ENCODE results near the gene ALPL.

The ALPL gene

GRCh38 chr1:21584096-21584495 lies 74.9 kb downstream of the ALPL start:
- DNase-seq, result no peak

GRCh38 chr1:21585037-21585436 lies 75.8 kb downstream of the ALPL start:
- DNase-seq, result no peak

DNA sequence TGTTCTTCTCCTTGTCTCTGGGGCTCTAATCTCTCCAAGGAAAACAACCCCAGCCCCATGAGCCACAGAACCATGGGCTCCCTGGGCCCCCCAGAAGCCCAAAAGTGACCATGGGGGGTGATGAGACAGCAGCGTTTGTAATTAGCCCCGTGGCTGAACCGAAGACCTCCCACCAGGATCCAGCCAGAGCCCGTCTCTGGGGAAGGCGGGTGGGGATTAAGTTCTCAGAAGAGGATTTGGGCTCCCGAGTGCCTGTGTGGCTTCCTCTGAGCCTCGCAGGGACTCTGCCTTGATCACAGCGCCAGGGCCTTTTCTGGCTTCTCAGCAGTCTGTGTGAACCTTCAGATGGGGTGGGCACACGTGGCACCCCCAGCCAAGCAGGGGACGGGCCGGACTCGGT lies 77.0 kb downstream of the ALPL start:
- DNase-seq, result no peak

DNA sequence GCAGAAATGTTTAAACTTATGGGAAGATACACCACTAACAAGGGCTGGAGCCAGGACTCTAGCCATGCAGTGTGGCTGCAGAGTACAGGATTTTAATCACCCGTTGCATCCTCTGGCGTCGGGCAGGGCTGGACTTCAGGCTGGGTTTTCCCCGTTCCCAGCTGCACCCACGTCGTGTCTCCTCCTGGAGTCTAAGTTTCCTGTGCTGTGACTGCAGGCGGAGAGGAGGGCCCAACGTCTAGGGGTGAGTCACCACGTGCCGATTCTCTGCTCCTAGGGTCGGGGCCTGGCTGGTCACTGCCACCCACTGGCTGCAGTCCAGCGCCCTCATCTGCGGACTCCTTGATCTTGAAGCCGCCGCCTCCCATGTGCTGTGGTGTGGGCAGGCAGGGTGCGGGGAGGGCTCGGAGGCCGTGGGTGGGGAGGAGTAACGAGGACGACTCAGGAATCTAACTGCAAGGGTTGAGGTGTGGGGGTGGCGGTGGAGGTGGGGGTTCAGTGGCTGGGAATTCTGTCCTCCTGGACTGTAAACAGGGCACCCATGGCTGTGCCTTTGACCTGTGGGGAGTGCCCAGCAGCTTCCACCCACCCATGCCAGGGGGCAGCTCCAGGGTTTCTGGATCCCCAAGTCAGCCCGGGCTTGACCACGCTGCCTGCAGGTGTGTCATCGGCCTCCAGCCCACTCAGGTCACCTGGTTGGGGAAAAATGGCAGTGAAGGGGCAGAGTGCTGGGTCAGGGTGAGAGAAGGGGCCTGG lies 77.8 kb downstream of the ALPL start:
- DNase-seq, result no peak

DNA sequence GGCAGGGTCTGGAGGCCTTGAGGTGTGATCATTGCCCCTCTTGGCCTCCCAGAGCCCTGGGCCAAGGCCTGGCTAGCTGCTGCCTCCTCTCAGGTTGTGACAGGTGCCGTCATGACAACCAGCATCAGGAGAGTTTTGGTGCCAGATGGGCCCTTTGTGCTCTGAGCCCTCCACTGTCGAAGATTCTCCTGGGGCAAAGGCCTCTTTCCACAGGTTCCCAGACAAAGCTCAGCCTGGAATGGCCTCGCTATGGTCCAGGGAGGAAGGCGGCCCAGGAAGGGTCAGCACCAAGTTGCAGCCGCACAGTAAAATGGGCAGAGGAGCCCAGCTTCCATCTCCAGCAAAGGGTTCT lies 78.4 kb downstream of the ALPL start:
- no peak for DNase-seq

DNA sequence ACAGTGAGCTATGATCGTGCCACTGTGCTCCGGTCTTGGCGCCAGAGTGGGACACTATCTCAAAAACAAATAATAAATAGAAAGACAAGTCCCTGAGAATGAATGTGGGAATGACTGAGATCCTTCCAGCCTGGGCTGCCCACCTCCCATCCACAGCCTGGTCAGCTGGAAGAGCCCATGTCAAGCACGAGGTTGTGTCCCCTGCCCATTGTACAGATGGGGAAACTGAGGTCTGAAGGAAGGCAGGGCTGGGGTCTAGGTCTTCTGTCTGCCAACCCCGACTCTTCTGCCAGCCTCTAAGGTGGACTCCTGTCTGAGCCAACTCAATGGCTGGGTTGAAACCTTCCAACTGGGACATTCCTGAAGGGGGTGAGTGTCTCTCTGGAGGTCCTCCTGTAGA lies 80.4 kb downstream of the ALPL start:
- no peak for DNase-seq

DNA sequence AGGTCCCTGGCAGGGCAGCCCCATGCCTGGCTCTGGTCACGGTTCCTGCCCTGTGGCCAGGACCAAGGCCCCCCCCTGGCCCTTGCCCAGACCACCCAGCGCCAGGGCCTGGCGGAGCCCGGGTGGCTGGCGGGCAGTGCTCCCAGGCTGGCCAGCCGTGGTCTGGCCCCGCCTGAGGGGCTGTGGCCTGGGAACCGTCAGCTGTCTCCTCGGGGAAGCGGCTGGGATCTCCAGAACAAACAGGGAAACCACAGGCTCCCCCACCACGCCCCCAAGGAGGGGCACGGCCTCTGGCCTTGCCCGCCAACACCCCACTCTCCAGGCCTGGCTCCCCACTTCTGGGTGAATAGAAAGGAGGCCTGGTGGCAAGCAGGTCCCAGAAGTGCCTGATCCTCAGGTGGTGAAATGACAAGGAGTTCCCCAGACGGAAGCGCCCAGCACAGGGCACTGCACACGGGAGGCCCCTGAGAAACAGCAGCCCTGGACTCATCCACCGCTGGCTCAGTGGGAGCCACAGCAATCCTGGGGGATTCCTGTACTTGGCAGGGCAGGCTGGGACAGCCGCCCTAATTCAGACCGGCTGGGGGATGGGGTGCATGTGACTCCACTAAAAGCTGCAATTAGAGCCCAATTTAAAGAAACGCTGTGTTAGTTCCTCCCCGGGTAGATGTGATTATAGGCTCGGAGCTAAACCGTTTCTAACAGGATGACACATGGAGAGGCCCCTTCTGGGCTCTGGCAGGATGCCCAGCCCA lies 81.1 kb downstream of the ALPL start:
- DNase-seq, result no peak

- no peak for DNase-seq
Measured at GRCh38 chr1:21590934-21591333, 81.7 kb downstream of the ALPL start.

DNA sequence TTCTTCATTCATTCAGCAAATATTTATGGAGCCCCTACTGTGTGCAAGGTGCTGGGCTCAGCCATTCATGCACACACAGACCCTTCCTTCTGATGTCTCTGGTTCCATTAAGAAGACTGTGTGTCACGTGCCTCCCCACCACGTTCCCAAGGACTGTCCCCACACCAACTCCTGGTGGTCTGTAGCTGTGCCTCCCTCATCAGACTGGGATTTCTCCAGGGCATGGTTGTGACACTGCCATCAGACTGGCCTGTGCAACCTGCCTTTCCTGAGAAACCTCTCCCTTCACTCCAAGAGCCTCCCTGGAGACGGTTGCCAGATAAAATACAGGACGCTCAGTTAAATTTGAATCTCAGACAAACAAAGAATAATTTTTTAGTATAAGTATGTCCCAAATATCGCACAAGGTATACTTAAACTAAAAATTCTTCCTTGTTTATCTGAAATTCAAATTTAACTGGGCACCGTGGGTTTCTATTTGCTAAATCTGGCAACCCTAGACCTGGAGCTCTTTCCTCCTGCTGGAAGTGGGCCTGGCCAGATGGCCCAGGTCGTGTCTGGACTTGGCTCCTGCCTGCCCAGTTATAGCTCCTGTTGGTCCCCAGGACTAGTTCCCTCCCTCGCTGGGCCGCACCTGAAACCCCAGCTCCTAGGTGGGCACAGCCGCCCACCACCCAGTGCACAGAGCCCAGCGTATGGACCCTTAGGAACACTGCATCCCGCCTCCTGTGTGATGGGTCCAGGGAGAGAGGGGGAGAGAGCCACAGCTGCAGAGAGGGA lies 83.1 kb downstream of the ALPL start:
- no peak for DNase-seq

DNA sequence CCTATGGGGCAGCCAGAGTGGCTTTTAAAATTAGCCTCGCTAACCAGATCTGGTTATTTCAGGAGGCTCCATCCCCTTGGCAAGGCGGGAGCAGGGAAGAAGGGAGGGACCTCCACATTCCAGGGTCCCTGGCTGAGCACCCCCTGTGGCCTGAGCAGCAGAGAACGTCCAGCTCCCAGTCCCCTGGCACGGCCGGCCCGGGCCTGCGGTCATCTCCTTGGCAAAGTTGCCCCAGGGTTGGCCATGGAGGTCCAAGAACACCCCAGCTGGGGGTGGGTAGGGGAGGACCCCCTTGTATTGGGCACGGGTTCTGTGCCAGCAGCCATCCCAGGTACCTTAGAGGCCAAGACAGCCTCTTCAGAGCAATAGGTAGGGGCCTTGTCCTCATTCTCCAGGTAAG lies 84.0 kb downstream of the ALPL start:
- no peak for DNase-seq

DNA sequence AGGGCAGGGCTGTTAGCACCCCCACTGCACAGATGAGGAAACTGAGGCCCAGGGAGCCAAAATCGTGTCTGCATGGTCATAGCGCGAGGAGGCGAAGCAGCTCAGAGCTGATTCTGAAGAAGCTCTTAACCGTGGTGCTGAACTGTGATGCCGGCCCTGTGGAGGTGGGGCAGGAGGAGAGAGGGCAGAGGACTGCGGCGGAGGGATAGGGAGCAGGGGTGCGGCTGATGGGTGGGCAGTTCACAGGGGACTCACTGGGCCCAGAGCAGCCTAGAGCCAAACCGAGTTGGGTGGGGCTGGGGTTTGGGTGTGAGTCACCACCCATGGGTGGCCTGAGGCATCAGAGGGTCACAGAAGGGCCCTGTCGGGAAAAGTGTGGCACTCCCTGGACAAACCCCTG lies 85.3 kb downstream of the ALPL start:
- no peak for DNase-seq

DNA sequence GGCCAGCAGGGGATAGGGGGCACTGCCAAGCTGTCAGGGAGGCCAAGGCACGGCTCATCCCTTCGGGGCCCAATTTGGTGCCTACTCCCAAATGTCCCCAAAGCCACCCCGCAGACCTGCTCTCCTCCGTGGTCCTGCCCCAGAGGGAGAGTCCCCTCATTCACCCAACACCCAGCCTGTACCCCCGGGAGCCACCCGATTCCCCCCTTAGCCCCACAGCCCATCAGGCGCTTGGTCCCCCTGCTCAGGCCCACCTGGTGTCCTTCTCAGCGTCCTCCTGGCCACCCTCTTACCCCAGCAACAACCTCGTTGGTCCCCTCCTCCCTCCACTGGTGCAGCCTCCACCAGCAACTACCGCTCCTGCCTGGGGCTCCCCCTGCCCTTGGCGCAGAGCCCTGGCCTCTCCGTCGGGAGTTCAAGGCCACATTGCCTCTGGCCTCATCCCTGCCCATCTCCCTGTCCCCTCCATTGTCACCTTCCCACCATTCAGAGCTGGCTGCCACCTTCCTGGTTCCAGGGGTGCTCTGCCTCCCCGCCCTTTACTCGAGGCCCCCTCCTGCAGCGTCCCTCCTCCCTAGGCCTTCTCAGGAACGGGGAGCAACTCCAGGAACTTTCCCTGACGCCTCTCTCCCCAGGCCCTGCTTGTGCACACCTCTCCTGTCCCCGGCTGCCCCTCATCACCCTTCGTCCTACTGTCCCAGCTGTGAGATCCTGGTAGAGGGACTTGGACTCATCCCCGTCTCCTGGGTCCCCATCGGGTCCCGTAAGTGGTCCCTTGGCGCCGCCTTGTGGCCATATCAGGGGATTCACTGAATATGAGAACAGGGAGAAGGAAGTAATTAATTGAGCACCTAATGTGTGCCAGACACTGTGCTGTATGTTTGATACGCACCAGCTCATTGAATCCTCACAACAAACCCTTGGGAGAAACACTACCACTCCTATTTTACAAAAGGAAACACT lies 86.0 kb downstream of the ALPL start:
- DNase-seq, result peak; percentile 26 to 33

GRCh38 chr1:21596174-21596573 lies 87.0 kb downstream of the ALPL start:
- no peak for DNase-seq

DNA sequence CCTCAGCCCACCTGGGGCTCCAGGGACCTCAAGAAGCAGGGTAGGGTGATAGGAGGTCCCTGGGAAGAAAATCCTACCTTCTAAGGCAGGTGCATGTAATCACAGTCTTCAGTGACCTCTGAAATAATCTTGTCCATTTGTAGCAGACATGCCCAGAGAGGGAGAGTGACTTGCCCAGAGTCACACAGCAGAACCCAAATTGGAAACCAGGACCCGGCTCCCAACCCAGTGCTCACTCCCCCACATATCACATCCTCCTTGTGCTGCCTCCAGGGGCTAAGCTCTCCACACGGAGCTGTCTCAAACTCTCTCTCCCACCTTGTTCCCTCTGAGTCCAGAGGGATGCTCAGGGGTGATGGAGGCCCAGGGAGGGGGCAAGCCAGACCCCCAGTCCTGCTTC lies 87.4 kb downstream of the ALPL start:
- no peak for DNase-seq

GRCh38 chr1:21597753-21598152 lies 88.5 kb downstream of the ALPL start:
- DNase-seq, result no peak

GRCh38 chr1:21598417-21598816 lies 89.2 kb downstream of the ALPL start:
- no peak for DNase-seq

DNA sequence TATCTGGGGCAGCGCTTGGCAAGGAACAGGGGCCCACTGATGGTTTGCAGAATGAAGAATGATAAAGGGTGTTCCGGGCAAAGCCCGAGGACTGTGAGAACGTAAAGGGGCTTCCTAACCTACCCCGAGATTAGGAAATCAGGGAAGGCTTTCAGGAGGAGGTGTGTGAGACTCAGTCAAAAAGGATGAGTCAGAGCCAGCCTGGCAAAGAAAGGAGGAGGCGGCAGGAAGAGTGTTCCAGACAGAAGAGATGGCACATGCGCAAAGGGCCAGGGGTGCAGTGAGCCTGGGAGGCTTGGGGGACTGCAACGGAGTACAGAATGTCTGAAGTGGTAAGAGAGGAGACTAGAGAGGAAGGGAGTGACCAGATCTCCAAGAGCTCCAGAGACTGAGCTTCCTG lies 89.7 kb downstream of the ALPL start:
- DNase-seq, result no peak

DNA sequence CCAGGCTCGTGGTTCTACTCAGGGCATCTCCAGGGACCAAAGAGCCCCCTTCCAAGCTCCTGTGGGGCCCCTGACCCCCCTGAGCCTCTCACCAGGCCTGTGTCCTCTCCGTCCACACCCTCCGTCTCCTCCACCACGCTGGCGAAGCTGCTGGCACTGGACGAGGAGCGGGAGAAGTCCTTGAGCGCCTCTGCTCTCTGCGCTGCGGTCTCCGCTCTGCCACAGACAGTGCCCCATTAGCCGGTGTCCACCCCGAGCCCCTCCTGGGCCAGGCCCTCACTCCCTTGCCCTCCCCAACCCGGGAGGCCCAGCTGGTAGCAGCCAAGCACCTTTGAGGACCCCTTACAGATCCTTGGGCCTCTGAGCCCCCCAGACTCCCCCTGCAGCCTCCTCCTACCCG lies 90.2 kb downstream of the ALPL start:
- no peak for DNase-seq

DNA sequence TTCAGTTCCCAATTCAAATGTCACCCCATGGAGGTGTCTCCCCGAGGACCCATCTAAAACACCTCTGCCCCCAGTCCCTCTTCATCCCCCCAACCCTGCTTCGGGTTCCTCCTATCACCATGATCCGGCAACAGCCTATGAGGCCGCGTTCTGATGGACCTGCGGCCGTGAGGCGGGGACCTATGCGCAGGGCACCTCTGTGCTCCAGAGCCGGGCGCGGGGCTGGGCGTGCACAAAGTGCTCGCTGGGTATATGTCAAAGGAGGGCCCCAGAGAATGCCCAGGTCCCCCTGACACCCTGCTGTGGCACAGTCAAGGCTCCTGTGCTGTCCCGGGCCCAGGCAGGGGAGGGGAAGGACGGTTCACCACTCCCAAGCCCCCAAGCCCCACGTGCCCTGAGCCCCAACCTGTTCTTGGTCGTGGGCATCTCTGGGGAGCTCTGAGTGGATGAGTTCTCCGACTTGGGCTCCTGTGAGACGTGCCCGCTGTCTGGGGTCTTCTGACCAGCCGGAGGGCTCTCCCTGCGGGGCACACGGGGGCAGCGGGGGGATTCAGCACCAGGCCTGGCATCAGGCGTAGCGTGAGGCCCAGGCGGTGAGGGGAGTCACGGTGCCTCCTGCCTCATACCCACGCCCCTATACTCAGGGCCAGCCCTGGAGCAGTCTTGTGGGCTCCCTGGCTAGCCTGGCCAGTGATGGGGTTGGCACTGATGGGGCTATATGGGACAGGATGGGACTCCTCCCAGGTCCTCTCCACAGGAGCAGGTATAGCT lies 92.2 kb downstream of the ALPL start:
- DNase-seq, result no peak

DNA sequence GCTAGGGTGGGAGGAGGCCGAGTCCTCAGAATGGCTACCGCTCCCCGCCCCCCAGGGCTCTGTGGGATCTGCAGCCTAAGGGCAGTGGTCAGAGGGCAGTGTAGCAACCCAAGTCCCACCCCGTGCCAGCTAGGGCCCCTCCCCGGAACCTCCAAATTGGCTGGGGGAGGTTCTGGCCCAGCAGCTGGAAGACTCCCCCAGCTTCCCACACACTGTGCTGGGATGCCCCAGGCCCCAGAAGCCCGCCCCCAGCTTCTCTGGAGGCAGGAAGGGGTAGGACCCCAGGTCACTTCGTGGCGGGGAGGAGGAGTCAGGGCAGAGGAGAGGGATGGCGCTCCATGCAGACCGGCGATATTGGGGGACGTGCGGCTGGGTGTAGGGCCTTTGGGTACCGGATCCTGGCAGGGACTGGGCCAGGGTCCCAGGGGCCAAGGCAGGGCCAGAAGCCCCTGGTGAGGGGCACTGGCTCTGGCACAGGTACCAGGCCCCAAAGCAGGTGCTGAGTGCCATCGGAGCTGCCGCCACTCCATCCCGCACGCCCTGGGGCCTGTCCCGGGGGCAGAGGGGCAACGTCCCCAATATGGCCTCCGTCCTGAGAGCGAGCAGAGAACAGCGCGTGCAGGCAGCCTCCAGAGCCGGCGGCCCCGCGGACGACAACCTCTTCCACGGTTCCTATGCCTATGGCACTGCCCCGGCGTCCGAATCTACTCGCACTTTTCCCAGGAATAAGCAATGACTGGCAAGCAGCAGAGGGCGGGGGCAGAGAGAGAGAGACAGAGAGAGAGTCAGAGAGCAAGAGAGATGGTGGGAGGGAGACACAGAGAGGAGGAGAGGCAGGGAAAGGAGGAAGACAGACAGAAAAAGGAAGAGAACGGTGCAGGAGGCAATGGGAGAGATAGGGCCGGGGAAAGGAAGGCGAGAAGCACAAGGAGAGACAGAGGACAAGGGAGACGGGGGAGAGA lies 94.2 kb downstream of the ALPL start:
- no peak for DNase-seq
